HG02970 (cell line): Measurements from ENCODE around the gene MIS18BP1.
"Not testable (repeated sequence)": the region's sequence is repeated elsewhere in the genome, so short reads cannot be mapped to it uniquely, and the experiment has no call there.

Experiments
- ATAC-seq: cut with Tn5 transposase; IDR thresholded peaks from one replicate; pipeline ENCODE4 v1.9.1; 2021; ENCODE audit warnings: mild to moderate bottlenecking, moderate library complexity, moderate number of reproducible peaks; ENCODE audit not compliant: unreplicated experiment, low FRiP score

The MIS18BP1 gene

DNA sequence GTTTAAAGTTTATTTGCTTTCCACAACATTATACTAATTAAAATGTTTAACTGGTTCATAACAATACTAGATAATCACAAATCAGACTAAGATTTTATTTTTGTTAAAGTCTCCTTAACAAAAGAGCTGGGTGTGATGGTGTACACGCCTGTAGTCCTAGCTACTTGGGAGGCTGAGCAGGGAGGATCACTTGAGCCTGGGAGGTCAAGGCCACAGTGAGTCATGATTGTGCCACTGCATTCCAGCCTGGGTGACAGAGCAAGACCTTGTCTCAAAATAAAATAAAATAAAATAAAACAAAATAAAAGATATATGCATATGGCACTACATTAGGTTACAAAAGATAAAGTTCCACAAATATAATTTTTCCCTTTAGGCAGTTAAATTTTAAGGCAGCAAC is 5.6 kb downstream of the MIS18BP1 start:
- no peak for ATAC-seq

DNA sequence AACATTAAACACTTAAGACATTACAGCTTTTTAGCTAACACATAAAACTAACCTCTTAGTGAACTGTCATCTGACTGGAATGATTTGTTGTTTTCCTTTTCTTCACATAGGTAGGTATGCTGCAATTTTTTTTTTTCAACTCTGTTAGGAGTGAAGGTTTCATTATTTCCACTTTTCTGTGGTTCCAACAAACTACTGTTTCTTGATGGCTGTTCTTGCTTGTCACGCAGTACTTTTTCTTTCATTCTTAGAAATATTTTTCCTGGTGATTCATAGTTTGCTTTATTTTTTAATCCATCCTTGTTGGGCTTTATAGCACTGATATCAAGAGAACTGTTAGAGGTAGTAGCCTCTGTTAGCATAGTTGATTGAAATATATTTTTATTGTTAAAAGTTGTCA is 6.3 kb downstream of the MIS18BP1 start:
- ATAC-seq, result no peak

DNA sequence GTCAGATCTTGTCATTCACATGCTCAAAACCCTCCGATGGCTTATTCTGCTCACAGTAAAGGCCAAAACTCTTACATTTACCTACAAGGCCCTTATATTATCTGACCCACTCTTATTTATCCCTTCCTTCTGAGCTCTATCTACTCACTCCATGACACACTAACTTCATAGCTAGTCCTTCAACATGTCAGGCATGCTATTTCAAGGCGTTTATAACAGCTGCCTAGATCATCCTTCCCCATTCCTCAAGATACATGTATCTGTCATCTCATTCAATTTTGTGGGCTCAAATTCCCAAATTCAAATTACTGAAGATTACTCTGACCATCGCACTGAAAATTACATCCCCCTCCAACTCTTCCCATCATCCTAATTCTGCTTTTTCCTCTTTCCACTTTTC is 6.9 kb downstream of the MIS18BP1 start:
- no peak for ATAC-seq

DNA sequence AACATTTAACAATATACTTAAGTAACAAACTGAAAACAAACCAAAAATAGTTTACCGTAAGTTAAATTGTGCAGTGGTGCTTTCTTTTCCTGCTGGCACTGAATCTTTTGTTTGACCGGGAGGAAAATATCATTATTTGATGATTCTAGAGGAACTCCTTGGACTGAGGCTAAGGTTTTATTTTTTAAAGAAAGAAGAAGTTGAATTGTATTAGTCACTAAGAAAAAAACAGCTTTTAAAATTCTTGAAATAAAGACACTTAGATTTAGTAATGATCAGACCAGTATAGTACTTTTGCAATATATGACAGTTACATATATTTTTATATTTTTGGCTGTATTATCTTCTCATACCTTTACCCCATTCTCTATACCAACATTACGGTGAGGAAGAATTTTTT is 10.3 kb downstream of the MIS18BP1 start:
- no peak for ATAC-seq

DNA sequence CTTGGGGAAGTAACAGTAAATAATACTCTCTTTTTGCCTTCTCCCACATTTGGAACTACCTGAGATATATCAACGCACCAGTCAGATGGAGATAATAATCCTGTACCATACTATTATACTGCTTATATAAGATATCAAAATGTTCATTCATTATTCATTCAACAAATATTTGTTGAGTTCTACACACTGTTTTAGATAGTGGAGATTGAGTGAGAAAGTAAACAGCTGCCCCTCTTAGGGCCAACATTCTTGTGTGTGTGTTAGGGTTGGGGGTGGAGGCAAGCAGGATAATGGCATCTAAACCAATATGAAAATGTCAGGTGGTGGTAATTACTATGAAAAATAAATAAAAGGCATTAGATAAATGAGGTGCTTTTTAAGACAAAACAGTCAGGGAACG is 14.0 kb downstream of the MIS18BP1 start:
- no peak for ATAC-seq

DNA sequence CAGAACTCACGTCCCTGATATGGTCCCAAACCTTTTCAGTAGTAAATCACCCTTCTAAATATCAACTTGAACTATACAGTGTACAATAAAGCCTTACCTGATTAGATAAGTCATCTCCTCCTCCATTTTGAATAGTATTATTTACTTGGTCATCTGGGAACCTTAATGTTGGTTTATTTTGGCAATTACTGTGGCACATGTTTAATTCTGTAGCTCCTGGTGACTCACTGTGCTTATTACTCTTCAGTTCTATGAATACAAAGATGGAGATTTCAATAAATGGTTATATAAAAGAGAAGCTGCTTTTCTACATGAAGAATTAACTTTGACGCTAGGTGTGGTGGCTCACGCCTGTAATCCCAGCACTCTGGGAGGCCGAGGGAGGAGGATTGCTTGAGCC is 25.4 kb downstream of the MIS18BP1 start:
- no peak for ATAC-seq

DNA sequence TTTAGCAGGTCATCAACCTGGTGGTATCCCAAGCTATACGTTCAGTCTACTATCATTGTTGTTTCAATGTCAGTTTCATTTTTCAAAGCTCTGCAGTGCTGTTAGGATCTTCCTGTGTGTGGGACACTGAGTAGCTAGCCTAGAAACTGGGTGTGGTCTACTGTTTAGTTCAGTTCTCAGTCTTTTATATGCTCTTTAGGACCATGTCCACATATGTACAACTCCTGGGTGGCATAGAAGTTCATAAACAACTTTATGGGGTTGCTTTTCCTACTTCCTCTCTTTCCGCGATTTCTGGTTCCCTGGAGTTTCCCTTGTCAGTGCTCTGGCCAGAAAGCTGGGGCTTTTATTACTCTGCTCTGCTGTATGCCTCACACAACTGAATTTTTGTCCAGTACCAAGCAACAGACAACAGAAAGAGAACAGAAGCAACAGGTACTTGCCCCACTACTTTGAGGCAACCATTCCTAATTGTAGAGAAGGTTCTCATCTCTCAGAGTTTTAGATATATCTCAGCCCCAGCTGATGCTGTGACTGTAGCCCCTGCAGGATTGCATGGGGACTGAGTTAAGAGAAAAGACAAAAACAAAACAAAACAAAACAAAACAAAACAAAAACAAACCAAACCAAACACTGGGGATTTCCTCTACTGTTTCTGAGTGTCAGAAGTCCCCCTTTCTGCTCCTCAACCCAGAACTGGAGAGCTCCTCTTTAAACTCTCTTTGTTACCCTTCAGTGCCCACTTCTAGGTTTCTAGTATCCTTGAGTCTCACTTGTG is 30.3 kb downstream of the MIS18BP1 start:
- no peak for ATAC-seq

DNA sequence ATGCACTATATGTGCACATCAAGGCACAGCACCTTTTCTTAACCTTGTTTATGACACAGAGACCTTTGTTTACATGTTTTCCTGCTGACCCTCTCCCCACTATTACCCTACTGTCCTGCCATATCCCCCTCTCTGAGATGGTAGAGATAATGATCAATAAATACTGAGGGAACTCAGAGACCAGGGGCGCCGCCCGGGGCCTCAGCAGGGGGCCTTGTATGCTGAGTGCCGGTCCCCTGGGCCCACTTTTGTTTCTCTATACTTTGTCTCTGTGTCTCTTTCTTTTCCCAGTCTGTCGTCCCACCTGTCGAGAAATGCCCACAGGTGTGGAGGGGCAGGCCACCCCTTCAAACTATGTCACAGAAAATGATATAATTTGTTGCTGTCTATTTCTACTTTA is 38.7 kb downstream of the MIS18BP1 start:
- ATAC-seq, result not testable (repeated sequence)

DNA sequence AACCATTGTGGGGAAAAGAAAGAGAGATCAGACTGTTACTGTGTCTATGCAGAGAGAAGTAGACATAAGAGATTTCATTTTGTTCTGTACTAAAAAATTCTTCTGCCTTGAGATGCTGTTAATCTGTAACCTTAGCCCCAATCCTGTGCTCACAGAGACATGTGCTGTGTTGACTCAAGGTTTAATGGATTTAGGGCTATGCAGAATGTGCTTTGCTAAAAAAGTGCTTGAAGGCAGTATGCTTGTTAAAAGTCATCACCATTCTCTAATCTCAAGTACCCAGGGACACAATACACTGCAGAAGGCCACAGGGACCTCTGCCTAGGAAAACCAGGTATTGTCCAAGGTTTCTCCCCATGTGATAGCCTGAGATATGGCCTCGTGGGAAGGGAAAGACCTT is 39.3 kb downstream of the MIS18BP1 start:
- not testable (repeated sequence) for ATAC-seq

DNA sequence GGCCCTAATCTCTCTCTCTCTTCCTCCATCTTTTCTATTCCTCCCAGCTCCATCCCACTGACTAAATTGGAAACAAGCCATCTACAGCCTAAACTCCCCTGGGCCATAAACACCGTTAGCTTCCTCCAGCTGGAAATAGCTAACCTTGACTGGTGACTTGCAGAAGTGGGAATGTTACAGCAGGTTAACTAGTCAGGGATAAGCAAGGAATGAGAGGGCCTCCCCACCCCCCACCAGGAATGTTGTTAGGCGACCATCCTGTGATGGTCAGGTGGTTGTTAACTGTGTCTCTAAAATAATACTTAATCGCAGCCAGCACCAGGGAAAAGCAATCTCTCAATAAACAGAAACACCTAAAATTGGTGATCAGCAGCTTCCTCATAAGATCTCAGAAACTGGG is 40.8 kb downstream of the MIS18BP1 start:
- no peak for ATAC-seq

DNA sequence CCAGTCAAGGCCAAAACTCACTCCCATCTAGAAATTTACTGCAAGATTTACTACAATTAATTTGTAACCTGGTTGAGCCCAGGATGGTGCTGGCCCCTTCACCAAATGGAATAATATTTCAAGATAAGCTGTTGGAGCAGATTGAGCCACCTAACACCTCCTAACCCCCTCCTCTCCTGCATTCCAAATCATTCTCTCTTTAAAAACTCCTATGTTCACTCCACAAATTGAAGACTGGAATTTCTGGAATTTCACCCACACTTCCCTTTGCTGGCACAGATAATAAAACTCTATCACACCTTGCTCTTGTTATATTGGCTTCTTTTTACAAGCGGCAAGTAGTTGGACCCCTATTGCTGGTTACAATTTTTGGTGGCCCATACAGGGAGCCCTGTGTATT is 41.7 kb downstream of the MIS18BP1 start:
- ATAC-seq, result no peak

DNA sequence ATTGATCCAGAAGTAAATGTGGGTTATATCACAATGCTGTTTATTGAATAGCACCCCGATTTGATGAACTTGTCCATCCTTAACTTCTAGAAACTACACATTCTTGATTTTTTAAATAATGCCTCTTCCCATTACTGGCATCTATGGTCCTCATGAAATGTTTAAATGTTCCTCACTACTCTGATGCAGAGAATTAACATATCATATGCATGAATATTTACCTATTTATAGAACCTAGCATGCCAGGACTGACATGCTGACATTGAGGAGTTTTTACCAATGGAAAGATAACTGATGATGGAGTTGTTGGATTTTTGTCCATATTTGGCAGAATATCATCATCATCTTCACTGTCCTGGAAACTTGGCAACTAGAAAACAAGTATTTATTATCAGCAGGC is 42.8 kb downstream of the MIS18BP1 start:
- no peak for ATAC-seq

DNA sequence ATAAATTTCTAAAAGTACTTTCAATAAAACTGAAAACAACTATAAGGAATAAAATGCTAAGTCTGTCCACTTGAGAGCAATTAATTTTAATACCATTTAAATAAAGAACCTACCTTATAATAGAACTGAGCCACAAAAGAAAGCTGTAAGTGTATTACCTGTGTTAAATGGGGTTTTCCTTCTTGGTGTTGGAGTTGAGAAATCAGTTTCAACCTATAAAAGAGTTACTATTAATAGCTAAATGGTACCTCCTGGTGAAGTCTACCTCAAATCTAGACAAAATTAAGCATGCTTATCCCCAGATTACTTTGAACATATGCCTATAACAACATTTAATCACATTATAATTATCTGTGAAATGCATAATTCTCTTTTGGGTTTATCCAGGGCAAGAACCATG is 48.8 kb downstream of the MIS18BP1 start:
- ATAC-seq, result no peak

DNA sequence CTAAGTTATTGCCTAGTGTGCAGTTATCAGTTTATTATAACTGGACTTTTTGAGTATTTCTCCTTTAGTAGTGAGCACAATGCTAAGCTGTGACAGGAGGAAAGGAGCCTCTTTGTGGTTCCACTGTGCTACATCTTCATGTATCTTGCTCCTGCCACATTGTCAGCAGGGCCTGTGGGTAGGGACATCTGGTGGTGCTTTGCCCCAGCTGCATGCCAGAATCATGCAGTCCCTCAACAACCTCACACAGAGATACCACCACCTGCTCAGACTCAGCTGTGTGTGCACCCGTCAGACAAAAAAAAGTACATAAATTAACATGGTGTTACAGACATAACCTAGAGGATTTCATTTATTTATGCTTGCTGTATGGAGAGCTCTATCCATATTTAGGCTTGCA is 51.1 kb downstream of the MIS18BP1 start:
- ATAC-seq, result no peak

DNA sequence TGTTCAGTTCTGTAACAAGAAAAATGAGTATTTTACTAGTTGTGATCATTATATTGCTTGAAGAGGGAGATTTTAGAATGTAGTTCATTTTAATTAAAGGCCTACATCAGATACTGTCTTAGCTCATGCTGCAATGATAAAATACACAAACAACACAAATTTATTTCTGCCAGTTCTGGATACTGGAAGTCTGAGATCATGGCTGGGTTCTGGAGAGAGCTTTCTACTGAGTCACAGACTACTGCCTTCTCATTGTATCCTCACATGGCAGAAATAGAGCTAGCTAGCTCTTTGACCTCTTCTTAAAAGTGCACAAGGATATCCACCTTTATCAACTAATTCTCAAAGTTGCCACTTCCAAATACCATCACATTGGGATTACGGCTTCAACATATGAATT is 53.8 kb downstream of the MIS18BP1 start:
- ATAC-seq, result no peak

DNA sequence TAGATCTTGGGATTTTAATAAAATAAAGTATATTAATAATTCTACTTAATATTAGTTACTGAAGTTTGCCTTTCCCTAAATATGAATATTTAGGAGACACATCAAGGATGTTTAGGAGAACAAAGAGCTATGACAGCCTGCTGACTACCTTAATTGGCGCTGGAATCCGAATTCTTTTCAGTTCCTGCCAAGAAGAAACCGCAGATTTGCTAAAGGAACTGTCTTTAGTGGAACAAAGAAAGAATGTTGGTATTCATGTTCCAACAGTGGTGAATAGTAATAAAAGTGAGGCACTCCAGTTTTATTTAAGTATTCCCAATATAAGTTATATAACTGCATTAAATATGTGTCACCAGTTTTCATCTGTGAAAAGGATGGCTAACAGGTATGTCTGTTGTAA is 54.5 kb downstream of the MIS18BP1 start:
- ATAC-seq, result no peak

DNA sequence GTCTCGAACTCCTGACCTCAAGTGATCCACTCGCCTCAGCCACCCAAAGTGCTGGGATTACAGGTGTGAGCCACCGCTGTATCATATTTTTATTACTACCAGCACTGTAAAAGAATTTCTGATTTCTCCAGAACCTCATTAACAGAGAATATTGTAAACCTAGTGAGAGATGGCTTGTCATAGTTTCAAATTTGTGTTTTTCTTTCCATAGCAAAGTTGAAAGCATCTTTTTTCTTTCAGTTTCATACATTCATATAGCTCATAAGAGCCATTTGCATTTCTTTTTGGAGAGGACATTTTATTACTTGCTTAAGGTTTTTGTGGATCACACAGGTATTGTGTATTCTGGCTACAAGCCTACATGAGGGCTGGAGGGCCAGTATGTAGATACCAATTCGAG is 58.0 kb downstream of the MIS18BP1 start:
- ATAC-seq, result no peak

DNA sequence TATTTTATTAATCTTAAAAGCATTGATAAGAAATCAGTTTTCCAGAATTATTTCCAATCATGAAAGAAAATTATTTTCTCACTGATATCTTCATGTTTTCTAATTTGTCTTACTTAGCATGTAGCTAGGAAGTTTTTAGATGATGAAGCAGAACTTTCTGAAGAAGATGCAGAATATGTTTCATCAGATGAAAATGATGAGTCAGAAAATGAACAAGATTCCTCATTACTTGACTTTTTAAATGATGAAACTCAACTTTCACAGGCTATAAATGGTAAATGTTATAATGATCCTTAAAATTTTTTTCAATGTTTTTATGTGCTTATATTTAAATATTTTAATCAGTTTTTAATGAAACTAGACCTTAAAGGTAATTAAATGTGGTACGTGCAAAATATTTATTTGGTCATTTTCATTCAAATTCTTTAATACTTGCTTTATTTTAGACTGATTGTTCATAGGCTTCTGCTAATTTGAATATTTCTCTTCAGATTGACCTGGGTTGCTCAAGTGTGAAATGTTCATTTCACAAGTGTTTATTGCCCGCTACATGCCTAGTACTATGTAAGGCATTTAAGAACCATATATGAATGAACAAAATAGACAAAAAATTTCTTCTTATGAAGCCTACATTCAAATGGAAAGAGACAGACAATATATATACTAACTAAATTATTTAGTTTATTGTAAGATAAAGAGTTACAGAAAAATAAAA is 67.7 kb downstream of the MIS18BP1 start:
- no peak for ATAC-seq

DNA sequence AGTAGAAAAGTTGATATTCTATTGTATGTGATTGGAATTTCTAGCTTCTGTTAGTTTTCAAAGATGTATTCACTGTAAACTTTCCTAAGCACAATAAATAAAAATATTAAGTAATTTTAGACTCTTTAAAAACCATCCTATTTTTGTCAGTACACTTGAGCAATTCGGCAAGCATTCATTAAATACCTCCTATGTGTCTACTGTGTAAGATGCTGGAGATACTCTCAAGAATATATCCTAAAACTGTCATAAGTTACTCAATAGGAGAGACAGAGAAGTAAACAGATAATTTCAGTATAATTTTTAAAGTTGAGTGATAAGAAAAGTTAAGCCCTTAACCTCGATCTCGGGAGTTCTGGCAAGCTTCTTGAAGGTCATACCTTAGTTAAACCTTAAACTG is 71.2 kb downstream of the MIS18BP1 start:
- no peak for ATAC-seq

DNA sequence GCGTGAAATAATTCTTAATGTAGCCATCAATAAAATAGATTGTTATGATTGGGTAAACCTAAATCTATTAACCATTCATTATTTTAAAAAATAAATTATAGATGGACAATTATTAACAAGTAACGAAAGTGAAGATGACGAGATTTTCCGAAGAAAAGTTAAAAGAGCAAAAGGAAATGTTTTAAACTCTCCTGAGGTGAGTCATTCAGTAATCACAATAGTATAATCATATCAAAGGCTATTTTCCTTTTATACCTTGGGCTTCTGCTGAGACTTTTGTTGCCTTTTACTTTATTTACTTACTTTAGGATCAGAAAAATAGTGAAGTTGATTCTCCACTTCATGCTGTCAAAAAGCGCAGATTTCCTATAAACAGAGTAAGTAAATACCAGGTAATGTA is 71.7 kb downstream of the MIS18BP1 start:
- ATAC-seq, result no peak

DNA sequence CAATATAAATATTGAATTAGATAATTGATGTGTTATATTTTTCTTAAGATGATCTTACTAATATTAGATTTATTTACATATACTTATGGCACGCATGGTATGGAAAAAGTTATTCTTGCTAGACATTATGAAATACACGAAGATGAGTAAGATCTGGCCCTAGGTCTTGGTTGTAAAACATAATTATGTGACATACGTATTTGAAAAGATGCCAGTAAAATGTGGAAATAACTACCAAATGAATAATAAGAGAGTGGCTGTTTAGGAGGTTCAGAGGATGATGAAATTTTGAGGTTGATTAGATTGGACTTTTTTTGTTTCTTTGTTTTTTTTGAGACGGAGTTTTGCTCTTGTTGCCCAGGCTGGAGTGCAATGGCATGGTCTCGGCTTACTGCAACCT is 75.9 kb downstream of the MIS18BP1 start:
- no peak for ATAC-seq

DNA sequence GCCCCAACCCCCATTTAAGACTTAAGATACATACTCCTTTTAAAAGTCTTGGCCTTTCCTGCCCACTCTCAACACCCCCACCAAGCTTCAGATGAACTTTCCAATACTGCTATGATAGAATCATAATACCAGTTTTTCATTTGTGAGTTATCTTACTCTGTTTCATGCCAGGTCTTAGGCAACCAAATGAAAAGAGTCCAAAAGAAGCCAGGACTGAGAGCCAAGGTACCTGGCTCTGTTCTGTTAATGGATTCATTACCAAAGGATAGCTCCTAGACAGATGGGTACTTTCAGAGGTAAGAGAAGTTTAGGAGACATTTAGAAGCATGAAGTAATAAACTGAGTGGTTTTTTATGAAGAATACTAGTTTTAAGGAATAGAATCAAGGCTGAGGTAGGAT is 83.1 kb downstream of the MIS18BP1 start:
- ATAC-seq, result no peak
